OCI-LY3 (cell line): ENCODE data around the gene HBA1.

Source experiments
- H2AFZ ChIP-seq: fragments of 200-600, 300-600 bp; shearing (Covaris generic); 2 replicates; pipeline ENCODE4 v1.6.0; 2014; ENCODE audit warnings: antibody characterized with exemption, low read depth, low read length
- H3K27ac ChIP-seq: fragments of 200-600, 300-600 bp; sonication (generic); 2 replicates; pipeline ENCODE4 v1.5.1; 2014; ENCODE audit warnings: mild to moderate bottlenecking, low read length, moderate library complexity, mixed read lengths
- H3K27me3 ChIP-seq: fragments of 200-600, 300-600 bp; sonication (generic); 2 replicates; pipeline ENCODE4 v1.6.1; 2014; ENCODE audit warnings: low read depth, low read length, mixed read lengths
- H3K36me3 ChIP-seq: fragments of 200-600, 300-600 bp; sonication (generic); replicated peaks from 2 replicates; pipeline ENCODE3; 2014; ENCODE audit warnings: low read depth, low read length, mixed read lengths
- H3K4me1 ChIP-seq: fragments of 300-600, 200-600 bp; sonication (generic); 2 replicates; pipeline ENCODE4 v1.6.1; 2014; ENCODE audit warnings: low read length, mixed read lengths
- H3K4me2 ChIP-seq: fragments of 200-600, 300-600 bp; sonication (generic); 2 replicates; pipeline ENCODE4 v1.6.1; 2014; ENCODE audit warnings: low read length, mixed read lengths
- H3K4me3 ChIP-seq: fragments of 300-600, 200-600 bp; sonication (generic); 2 replicates; pipeline ENCODE4 v1.5.1; 2014; ENCODE audit warnings: antibody characterized with exemption, mild to moderate bottlenecking, low read length, moderate library complexity
- H3K79me2 ChIP-seq: fragments of 300-600, 200-600 bp; shearing (Covaris generic); 2 replicates; pipeline ENCODE4 v1.6.1; 2014; ENCODE audit warnings: mild to moderate bottlenecking, low read length, mixed read lengths
- H3K9ac ChIP-seq: fragments of 300-600, 200-600 bp; shearing (Covaris generic); 2 replicates; pipeline ENCODE4 v1.6.0; 2014; ENCODE audit warnings: mild to moderate bottlenecking, low read length, moderate library complexity
- H3K9me3 ChIP-seq: fragments of 200-600, 300-600 bp; shearing (Covaris generic); 2 replicates; pipeline ENCODE4 v1.6.1; 2014; ENCODE audit warnings: low read length, mixed read lengths; ENCODE audit not compliant: insufficient read depth
- H4K20me1 ChIP-seq: fragments of 200-600, 300-600 bp; sonication (generic); 2 replicates; pipeline ENCODE4 v1.6.1; 2016; ENCODE audit warnings: low read length, mixed read lengths; ENCODE audit not compliant: insufficient read depth
- EZH2phosphoT487 ChIP-seq: fragments of 200-600 bp; shearing (Covaris generic); IDR thresholded peaks from 2 replicates; pipeline ENCODE4 v1.6.1; 2018; ENCODE audit warnings: antibody characterized with exemption, mixed run types, low read depth
- TF ChIP-seq, protein P1 (sequence below): fragments of 200-600, 300-600 bp; sonication (generic); IDR thresholded peaks from 2 replicates; pipeline ENCODE4 v1.5.1; 2014; ENCODE audit warnings: antibody characterized with exemption, low read length, low read depth

The HBA1 gene

DNA sequence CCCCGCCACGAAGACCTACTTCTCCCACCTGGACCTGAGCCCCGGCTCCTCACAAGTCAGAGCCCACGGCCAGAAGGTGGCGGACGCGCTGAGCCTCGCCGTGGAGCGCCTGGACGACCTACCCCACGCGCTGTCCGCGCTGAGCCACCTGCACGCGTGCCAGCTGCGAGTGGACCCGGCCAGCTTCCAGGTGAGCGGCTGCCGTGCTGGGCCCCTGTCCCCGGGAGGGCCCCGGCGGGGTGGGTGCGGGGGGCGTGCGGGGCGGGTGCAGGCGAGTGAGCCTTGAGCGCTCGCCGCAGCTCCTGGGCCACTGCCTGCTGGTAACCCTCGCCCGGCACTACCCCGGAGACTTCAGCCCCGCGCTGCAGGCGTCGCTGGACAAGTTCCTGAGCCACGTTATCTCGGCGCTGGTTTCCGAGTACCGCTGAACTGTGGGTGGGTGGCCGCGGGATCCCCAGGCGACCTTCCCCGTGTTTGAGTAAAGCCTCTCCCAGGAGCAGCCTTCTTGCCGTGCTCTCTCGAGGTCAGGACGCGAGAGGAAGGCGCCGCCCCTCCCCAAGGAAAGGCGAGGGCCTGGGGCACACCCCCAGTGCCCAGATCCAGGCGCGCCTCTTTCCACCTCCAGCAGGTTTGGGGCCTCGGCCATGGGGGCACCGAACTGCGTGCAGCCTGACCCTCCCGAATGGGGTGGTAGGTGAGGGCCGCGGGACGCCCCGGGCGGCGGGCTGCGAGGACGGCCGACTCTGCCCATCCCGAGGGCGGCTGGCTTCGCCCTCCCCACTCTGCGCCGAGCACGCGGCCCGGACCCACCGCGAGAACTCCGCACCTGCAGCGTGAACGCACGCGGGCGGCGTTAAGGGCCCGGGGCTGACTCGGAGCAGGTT lies 4.4 kb downstream of the HBA1 start:
- H3K4me3 ChIP-seq, result no peak overlapping the region
- H2AFZ ChIP-seq, result no peak overlapping the region
- peaks cover 17% of the 10 kb centered on the region for H3K36me3 ChIP-seq
- H3K4me1 ChIP-seq, result no peaks in the 10 kb centered on the region
- TF ChIP-seq, protein P1, sequence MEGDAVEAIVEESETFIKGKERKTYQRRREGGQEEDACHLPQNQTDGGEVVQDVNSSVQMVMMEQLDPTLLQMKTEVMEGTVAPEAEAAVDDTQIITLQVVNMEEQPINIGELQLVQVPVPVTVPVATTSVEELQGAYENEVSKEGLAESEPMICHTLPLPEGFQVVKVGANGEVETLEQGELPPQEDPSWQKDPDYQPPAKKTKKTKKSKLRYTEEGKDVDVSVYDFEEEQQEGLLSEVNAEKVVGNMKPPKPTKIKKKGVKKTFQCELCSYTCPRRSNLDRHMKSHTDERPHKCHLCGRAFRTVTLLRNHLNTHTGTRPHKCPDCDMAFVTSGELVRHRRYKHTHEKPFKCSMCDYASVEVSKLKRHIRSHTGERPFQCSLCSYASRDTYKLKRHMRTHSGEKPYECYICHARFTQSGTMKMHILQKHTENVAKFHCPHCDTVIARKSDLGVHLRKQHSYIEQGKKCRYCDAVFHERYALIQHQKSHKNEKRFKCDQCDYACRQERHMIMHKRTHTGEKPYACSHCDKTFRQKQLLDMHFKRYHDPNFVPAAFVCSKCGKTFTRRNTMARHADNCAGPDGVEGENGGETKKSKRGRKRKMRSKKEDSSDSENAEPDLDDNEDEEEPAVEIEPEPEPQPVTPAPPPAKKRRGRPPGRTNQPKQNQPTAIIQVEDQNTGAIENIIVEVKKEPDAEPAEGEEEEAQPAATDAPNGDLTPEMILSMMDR, result no peak
- TF ChIP-seq EZH2phosphoT487, result no peak
- H3K9me3 ChIP-seq, result no peaks in the 10 kb centered on the region
- no peaks in the 10 kb centered on the region for H3K79me2 ChIP-seq
- H4K20me1 ChIP-seq, result no peaks in the 10 kb centered on the region
- H3K27me3 ChIP-seq, result no peaks in the 10 kb centered on the region
- H3K4me2 ChIP-seq, result no peak overlapping the region
- H3K9ac ChIP-seq, result no peak overlapping the region
- no peak overlapping the region for H3K27ac ChIP-seq

DNA sequence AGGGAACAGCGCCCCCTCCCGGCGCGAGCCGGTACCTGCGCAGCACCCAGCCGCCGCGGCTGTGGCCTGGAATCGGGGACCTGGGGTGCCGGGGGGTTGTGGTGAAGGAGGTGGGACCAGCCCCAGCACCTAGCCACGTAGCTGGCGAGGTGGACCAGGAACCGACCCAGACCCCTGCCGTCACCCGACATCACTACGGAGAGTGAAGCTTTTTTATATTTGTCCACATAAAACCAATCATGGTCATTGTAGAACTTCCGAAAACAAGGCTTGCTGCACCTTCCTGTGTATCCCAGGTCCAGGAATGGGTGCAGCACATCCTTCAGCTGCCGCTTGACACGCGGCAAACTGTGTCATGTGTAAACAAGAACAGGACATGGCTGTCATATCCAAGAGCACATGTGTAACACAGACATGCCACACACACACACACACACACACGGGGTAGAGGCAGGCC lies 5.1 kb downstream of the HBA1 start:
- TF ChIP-seq EZH2phosphoT487, result no peak
- TF ChIP-seq, protein P1, result peak; percentile 22
- H3K9ac ChIP-seq, result no peak overlapping the region
- no peak overlapping the region for H3K4me2 ChIP-seq
- H2AFZ ChIP-seq, result no peak overlapping the region
- no peaks in the 10 kb centered on the region for H3K27me3 ChIP-seq
- no peaks in the 10 kb centered on the region for H4K20me1 ChIP-seq
- peaks cover 17% of the 10 kb centered on the region for H3K36me3 ChIP-seq
- no peaks in the 10 kb centered on the region for H3K4me1 ChIP-seq
- H3K27ac ChIP-seq, result no peak overlapping the region
- H3K9me3 ChIP-seq, result no peaks in the 10 kb centered on the region
- no peaks in the 10 kb centered on the region for H3K79me2 ChIP-seq
- H3K4me3 ChIP-seq, result no peak overlapping the region

DNA sequence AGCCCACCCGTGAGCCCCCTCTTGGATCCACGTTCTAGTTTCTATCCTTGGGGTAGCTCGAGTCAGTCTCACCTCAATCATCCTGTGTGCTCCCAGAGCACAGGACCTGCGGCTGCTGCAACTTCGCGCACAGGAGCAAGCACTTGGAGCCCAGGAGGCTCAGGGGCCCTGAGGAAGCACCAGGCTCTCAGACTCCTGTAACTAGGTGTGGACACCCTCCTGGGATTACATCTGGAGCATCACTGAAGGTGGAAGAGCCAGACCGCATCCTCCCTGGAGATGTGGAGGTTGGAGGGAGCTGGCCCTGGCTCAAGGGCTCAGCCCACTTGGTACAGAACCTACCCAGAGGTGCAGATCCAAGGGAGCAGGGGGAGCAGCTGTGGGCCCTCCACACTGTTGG lies 6.5 kb downstream of the HBA1 start:
- no peak overlapping the region for H3K9ac ChIP-seq
- H3K4me2 ChIP-seq, result no peak overlapping the region
- H3K9me3 ChIP-seq, result no peaks in the 10 kb centered on the region
- no peaks in the 10 kb centered on the region for H3K4me1 ChIP-seq
- H3K36me3 ChIP-seq, result peaks cover 23% of the 10 kb centered on the region
- no peak overlapping the region for H2AFZ ChIP-seq
- H3K27ac ChIP-seq, result no peak overlapping the region
- TF ChIP-seq, protein P1, result no peak
- no peak for TF ChIP-seq EZH2phosphoT487
- H3K4me3 ChIP-seq, result no peak overlapping the region
- no peaks in the 10 kb centered on the region for H4K20me1 ChIP-seq
- H3K79me2 ChIP-seq, result no peaks in the 10 kb centered on the region
- H3K27me3 ChIP-seq, result no peaks in the 10 kb centered on the region

DNA sequence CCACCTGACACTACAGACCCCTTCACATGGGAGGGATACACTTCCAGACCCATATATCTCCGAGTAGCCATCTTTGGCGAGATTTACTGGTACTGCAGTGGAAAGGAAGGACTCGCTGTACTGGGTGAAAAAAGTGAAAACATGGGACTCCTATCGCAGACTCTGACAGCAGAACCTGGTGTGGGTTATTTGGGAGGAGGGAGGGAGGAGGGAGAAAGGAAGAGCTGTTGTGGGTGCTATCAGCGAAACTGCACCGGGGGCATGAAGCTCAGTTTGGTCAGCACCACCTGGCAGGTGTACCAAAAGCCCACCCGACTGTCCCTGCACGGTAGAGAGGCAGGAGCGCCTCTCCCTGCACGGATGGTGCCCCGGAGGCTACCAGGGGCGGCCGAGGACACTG lies 8.7 kb downstream of the HBA1 start:
- no peaks in the 10 kb centered on the region for H3K9me3 ChIP-seq
- H3K36me3 ChIP-seq, result peaks cover 39% of the 10 kb centered on the region
- no peak overlapping the region for H3K27ac ChIP-seq
- H4K20me1 ChIP-seq, result no peaks in the 10 kb centered on the region
- H3K79me2 ChIP-seq, result no peaks in the 10 kb centered on the region
- H3K4me1 ChIP-seq, result no peaks in the 10 kb centered on the region
- H3K4me3 ChIP-seq, result no peak overlapping the region
- no peak overlapping the region for H2AFZ ChIP-seq
- no peak overlapping the region for H3K9ac ChIP-seq
- no peak overlapping the region for H3K4me2 ChIP-seq
- H3K27me3 ChIP-seq, result no peaks in the 10 kb centered on the region
- TF ChIP-seq EZH2phosphoT487, result no peak
- TF ChIP-seq, protein P1, result no peak
